ENCODE measurements around the gene NR1H2. TPM values are rescaled to one million over a fixed set of nuclear protein-coding genes. Genes with fewer than 3 reads are reported as not detected.

The NR1H2 gene
- polyA plus RNA-seq, 3 donors = 77.1 to 111 (median 78.9) TPM

DNA sequence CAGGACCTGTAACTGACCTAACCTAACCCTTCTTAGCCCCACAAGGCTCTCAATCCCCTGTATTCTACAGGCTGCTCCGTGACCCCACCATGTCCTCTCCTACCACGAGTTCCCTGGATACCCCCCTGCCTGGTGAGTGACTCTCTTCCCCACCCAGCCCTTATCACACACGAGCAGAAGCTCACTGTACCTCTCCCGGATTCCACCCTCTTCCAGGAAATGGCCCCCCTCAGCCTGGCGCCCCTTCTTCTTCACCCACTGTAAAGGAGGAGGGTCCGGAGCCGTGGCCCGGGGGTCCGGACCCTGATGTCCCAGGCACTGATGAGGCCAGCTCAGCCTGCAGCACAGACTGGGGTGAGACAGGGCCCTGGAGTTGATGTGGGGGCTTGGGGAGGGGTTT lies 1.3 kb downstream of the NR1H2 start:
- Mint-ChIP-seq H3K36me3 (peaks cover 47 to 54% of the 10 kb centered on the region in 2 donors), H3K9me3 (peaks cover 0 to 2% (median 0%) of the 10 kb centered on the region in 7 donors), H3K27ac (peak overlapping the region in 6 of 7 donors; percentile 6 to 100 (median 78)), H3K4me1 (peaks cover 13% of the 10 kb centered on the region), H3K27me3 (ENCODE audit: low read depth in 3 of 3) (peaks cover 1 to 2% (median 2%) of the 10 kb centered on the region in 3 donors), H3K4me3 (no peak overlapping the region)
- Histone ChIP-seq H3K36me3 (replicated peaks in 1 of 2; ENCODE audit: control insufficient read depth in 1 of 2, insufficient read depth in 2 of 2, low read length in 2 of 2) (peaks cover 53 to 54% of the 10 kb centered on the region in 2 donors), H3K9ac (ENCODE audit: insufficient read depth, low read length, poor library complexity, severe bottlenecking) (no peak overlapping the region), H3K9me3 (replicated peaks in 1 of 2; ENCODE audit: control insufficient read depth in 1 of 2, insufficient read depth in 1 of 2, low read length in 2 of 2) (no peaks in the 10 kb centered on the region), H2AFZ (ENCODE audit: insufficient read depth, low read depth, low read length, poor library complexity, severe bottlenecking) (no peak overlapping the region), H4K20me1 (ENCODE audit: insufficient read depth, low read length) (peaks cover 57% of the 10 kb centered on the region), H3K27ac (ENCODE audit: low read depth in 1 of 2, low read length in 2 of 2) (no peak overlapping the region), H3K4me3 (replicated peaks in 1 of 3; ENCODE audit: low read depth in 2 of 3, low read length in 3 of 3) (no peak overlapping the region), H3K79me2 (ENCODE audit: insufficient read depth, low read length) (peaks cover 20% of the 10 kb centered on the region), H3K4me1 (ENCODE audit: control insufficient read depth in 1 of 2, insufficient read depth in 2 of 2, low read length in 2 of 2) (peaks cover 12 to 17% of the 10 kb centered on the region in 2 donors), H3K4me2 (replicated peaks; ENCODE audit: extremely low read depth, low read length, poor library complexity, severe bottlenecking) (no peak overlapping the region), H3K27me3 (ENCODE audit: control insufficient read depth in 2 of 2, insufficient read depth in 2 of 2, low read length in 2 of 2) (no peaks in the 10 kb centered on the region)
- WGBS (ENCODE audit: insufficient coverage) = 76% methylated on average over 4 of the region's 9 CpGs
- DNase-seq = no peak
- intact Hi-C loops (cut with micrococcal nuclease) = loop anchor here in 1 of 2 donors (2.0 to 5.0 kb wide), 2 partner anchors 40 to 133 kb away; partner anchors contain the start of genes JOSD2 and SPIB
- TF ChIP-seq, protein P1, sequence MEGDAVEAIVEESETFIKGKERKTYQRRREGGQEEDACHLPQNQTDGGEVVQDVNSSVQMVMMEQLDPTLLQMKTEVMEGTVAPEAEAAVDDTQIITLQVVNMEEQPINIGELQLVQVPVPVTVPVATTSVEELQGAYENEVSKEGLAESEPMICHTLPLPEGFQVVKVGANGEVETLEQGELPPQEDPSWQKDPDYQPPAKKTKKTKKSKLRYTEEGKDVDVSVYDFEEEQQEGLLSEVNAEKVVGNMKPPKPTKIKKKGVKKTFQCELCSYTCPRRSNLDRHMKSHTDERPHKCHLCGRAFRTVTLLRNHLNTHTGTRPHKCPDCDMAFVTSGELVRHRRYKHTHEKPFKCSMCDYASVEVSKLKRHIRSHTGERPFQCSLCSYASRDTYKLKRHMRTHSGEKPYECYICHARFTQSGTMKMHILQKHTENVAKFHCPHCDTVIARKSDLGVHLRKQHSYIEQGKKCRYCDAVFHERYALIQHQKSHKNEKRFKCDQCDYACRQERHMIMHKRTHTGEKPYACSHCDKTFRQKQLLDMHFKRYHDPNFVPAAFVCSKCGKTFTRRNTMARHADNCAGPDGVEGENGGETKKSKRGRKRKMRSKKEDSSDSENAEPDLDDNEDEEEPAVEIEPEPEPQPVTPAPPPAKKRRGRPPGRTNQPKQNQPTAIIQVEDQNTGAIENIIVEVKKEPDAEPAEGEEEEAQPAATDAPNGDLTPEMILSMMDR (IDR thresholded peaks at IDR 0.05) = no peak

DNA sequence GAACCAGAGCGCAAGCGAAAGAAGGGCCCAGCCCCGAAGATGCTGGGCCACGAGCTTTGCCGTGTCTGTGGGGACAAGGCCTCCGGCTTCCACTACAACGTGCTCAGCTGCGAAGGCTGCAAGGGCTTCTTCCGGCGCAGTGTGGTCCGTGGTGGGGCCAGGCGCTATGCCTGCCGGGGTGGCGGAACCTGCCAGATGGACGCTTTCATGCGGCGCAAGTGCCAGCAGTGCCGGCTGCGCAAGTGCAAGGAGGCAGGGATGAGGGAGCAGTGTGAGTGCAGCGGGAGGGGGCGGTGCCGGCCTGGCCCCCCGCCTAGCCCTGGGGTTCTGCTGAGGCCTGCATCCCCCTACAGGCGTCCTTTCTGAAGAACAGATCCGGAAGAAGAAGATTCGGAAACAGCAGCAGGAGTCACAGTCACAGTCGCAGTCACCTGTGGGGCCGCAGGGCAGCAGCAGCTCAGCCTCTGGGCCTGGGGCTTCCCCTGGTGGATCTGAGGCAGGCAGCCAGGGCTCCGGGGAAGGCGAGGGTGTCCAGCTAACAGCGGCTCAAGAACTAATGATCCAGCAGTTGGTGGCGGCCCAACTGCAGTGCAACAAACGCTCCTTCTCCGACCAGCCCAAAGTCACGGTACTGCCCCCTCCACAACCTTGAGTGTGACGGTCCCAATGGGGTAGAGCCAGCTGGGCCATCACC lies 2.1 kb downstream of the NR1H2 start:
- intact Hi-C loops (cut with micrococcal nuclease) = loop anchor here in 1 of 2 donors (5.0 kb wide), 1 partner anchor 39 kb away; the partner anchor contains the start of gene SPIB

More for the DNA sequence above, 2.1 kb downstream of the NR1H2 start:
- H3K79me2 ChIP-seq (ENCODE audit: insufficient read depth, low read length) = peaks cover 20% of the 10 kb centered on the region
- no peak overlapping the region for H3K4me3 Mint-ChIP-seq
- 95% methylated on average over 34 of the region's 36 CpGs for WGBS (ENCODE audit: insufficient coverage)
- no peak overlapping the region for H3K4me2 ChIP-seq (replicated peaks; ENCODE audit: extremely low read depth, low read length, poor library complexity, severe bottlenecking)
- TF ChIP-seq, protein P1 (IDR thresholded peaks at IDR 0.05) = no peak
- peaks cover 0 to 2% (median 0%) of the 10 kb centered on the region in 7 donors for H3K9me3 Mint-ChIP-seq
- H4K20me1 ChIP-seq (ENCODE audit: insufficient read depth, low read length) = peaks cover 65% of the 10 kb centered on the region
- no peak overlapping the region for H3K27ac ChIP-seq (ENCODE audit: low read depth in 1 of 2, low read length in 2 of 2)
- H3K36me3 Mint-ChIP-seq = peaks cover 47 to 57% of the 10 kb centered on the region in 2 donors
- H3K27me3 Mint-ChIP-seq (ENCODE audit: low read depth in 3 of 3) = peaks cover under 1 to 2% (median 1%) of the 10 kb centered on the region in 3 donors
- no peak overlapping the region for H3K4me3 ChIP-seq (replicated peaks in 1 of 3; ENCODE audit: low read depth in 2 of 3, low read length in 3 of 3)
- peak overlapping the region in 4 of 7 donors; percentile 31 to 100 (median 83) for H3K27ac Mint-ChIP-seq
- H3K9me3 ChIP-seq (replicated peaks in 1 of 2; ENCODE audit: control insufficient read depth in 1 of 2, insufficient read depth in 1 of 2, low read length in 2 of 2) = no peaks in the 10 kb centered on the region
- H3K27me3 ChIP-seq (ENCODE audit: control insufficient read depth in 2 of 2, insufficient read depth in 2 of 2, low read length in 2 of 2) = no peaks in the 10 kb centered on the region
- H3K4me1 Mint-ChIP-seq = peaks cover 14% of the 10 kb centered on the region
- DNase-seq = no peak
- peaks cover 11 to 20% of the 10 kb centered on the region in 2 donors for H3K4me1 ChIP-seq (ENCODE audit: control insufficient read depth in 1 of 2, insufficient read depth in 2 of 2, low read length in 2 of 2)
- H3K9ac ChIP-seq (ENCODE audit: insufficient read depth, low read length, poor library complexity, severe bottlenecking) = no peak overlapping the region
- no peak overlapping the region for H2AFZ ChIP-seq (ENCODE audit: insufficient read depth, low read depth, low read length, poor library complexity, severe bottlenecking)
- H3K36me3 ChIP-seq (replicated peaks in 1 of 2; ENCODE audit: control insufficient read depth in 1 of 2, insufficient read depth in 2 of 2, low read length in 2 of 2) = peaks cover 57 to 59% of the 10 kb centered on the region in 2 donors

Measured in CD14-positive monocyte (primary cell).